Tibial nerve (tissue), 4 donors: ENCODE results near the gene PAX8. TPM values are rescaled to one million over a fixed set of nuclear protein-coding genes. Genes with fewer than 3 reads are reported as not detected.

Experiments
- DNase-seq, 2 donors: peaks; one replicate each; pipeline ENCODE4 v3.0.0-alpha.2; 2019; ENCODE audit warnings: low spot score in 2 of 2
- H3K27ac ChIP-seq, 4 donors: fragments of 200-600 bp; sonication (generic) in 3 of 4; one replicate each; pipeline ENCODE4 v1.5.1; 2017 to 2019; ENCODE audit warnings: mild to moderate bottlenecking in 1 of 4
- H3K27me3 ChIP-seq, 2 donors: fragments of 200-600 bp; sonication (generic) in 1 of 2; one replicate each; pipeline versions ENCODE4 v1.5.1 to v1.6.0; 2017 to 2019
- H3K36me3 ChIP-seq, 3 donors: fragments of 200-600 bp; sonication (generic); one replicate each; pipeline ENCODE4 v1.5.1; 2018 to 2019
- H3K4me1 ChIP-seq, 4 donors: fragments of 200-600 bp; sonication (generic) in 3 of 4; one replicate each; pipeline ENCODE4 v1.5.1; 2017 to 2019
- H3K4me3 ChIP-seq, 4 donors: fragments of 200-600 bp; sonication (generic) in 3 of 4; one replicate each; pipeline ENCODE4 v1.5.1; 2017 to 2019; ENCODE audit warnings: mild to moderate bottlenecking in 1 of 4, moderate library complexity in 1 of 4
- H3K9me3 ChIP-seq, 4 donors: fragments of 200-600 bp; sonication (generic) in 3 of 4; one replicate each; pipeline ENCODE4 v1.5.1; 2017 to 2019
- CTCF ChIP-seq, 5 experiments: fragments of 200-600 bp in 3 of 5; fragments of 450-650 bp in 2 of 5; sonication (generic) in 3 of 5; IDR thresholded peaks; one replicate each; pipeline ENCODE4 v1.5.1; 2016 to 2019; ENCODE audit warnings: antibody characterized with exemption in 5 of 5, mild to moderate bottlenecking in 3 of 5, moderate library complexity in 2 of 5
- EP300 ChIP-seq, 2 donors: sonication (generic); formaldehyde crosslinking; IDR thresholded peaks; one replicate each; pipeline ENCODE4 v1.6.1; 2017; ENCODE audit warnings: antibody characterized with exemption in 2 of 2, mild to moderate bottlenecking in 1 of 2
- POLR2A ChIP-seq, 2 donors: fragments of 450-650 bp; IDR thresholded peaks; one replicate each; pipeline ENCODE4 v1.6.1; 2017; ENCODE audit warnings: antibody characterized with exemption in 2 of 2, mild to moderate bottlenecking in 2 of 2, moderate library complexity in 2 of 2
- WGBS, 2 donors: methylation state at CpG; one replicate each; pipeline ENCODE4 v1.1.5; 2018; 5-methylcytosine and 5-hydroxymethylcytosine counted together
- total RNA-seq, 4 donors: library from RNA; depleted of rRNA; stranded (reverse); fragments of >200 nt; gene quantifications; one replicate each; pipeline ENCODE4 v1.1.0, GENCODE V29; 2016

PAX8 gene
- total RNA-seq, 4 donors from 2014 or later = 2.2 to 11.4 (median 5.2) TPM

- TF ChIP-seq POLR2A (IDR thresholded peaks at IDR 0.05) (no peak), EP300 (IDR thresholded peaks at IDR 0.05) (no peak), CTCF (IDR thresholded peaks at IDR 0.05) (no peak)
- Histone ChIP-seq H3K9me3 (no peaks in the 10 kb centered on the region), H3K4me1 (peaks cover 0 to 43% (median 20%) of the 10 kb centered on the region in 4 donors), H3K27me3 (no peaks in the 10 kb centered on the region), H3K27ac (peak overlapping the region in 2 of 4 donors; percentile 82 to 83), H3K36me3 (no peaks in the 10 kb centered on the region), H3K4me3 (no peak overlapping the region)
- 90 to 95% methylated on average over 6 of the region's 6 CpGs for WGBS, 2 donors
- DNase-seq = no peak
These were observed 36.4 kb downstream of the PAX8 start for GRCh38 chr2:113242327-113242726.

GRCh38 chr2:113240915-113241911, 37.5 kb downstream of the PAX8 start:
- Histone ChIP-seq H3K4me1 (peaks cover 0 to 43% (median 20%) of the 10 kb centered on the region in 4 donors), H3K9me3 (no peaks in the 10 kb centered on the region), H3K27me3 (no peaks in the 10 kb centered on the region), H3K36me3 (no peaks in the 10 kb centered on the region), H3K4me3 (no peak overlapping the region), H3K27ac (peak overlapping the region; percentile 48 to 83 (median 74))
- peak; percentile 60 to 77 for DNase-seq
- WGBS, 2 donors = 68 to 71% methylated on average over 18 of the region's 18 CpGs
- peak; percentile 55 to 86 for TF ChIP-seq EP300 (IDR thresholded peaks at IDR 0.05)
- TF ChIP-seq CTCF (IDR thresholded peaks at IDR 0.05) = no peak
- TF ChIP-seq POLR2A (IDR thresholded peaks at IDR 0.05) = no peak

- 31 to 35% methylated on average over 13 to 15 of the region's 15 CpGs for WGBS, 2 donors
- H3K4me1 ChIP-seq = peaks cover 0 to 38% (median 20%) of the 10 kb centered on the region in 4 donors
- no peaks in the 10 kb centered on the region for H3K27me3 ChIP-seq
- H3K4me3 ChIP-seq = no peak overlapping the region
- H3K27ac ChIP-seq = peak overlapping the region; percentile 38 to 83 (median 74)
- TF ChIP-seq POLR2A (IDR thresholded peaks at IDR 0.05) (no peak), EP300 (IDR thresholded peaks at IDR 0.05) (peak; percentile 73 to 85)
- H3K9me3 ChIP-seq = no peaks in the 10 kb centered on the region
- H3K36me3 ChIP-seq = no peaks in the 10 kb centered on the region
- DNase-seq = peak; percentile 82 to 86
These were observed 38.4 kb downstream of the PAX8 start for GRCh38 chr2:113240150-113240914.

GRCh38 chr2:113238871-113239839, 39.6 kb downstream of the PAX8 start:
- DNase-seq = no peak
- H3K9me3 ChIP-seq = no peaks in the 10 kb centered on the region
- no peak overlapping the region for H3K4me3 ChIP-seq
- H3K4me1 ChIP-seq = peaks cover 0 to 43% (median 20%) of the 10 kb centered on the region in 4 donors
- H3K27ac ChIP-seq = peak overlapping the region in 3 of 4 donors; percentile 66 to 83 (median 82)
- H3K36me3 ChIP-seq = no peaks in the 10 kb centered on the region
- H3K27me3 ChIP-seq = no peaks in the 10 kb centered on the region
- 87 to 94% methylated on average over 9 of the region's 9 CpGs for WGBS, 2 donors
- TF ChIP-seq EP300 (IDR thresholded peaks at IDR 0.05) = no peak
- TF ChIP-seq POLR2A (IDR thresholded peaks at IDR 0.05) = no peak
- no peak for TF ChIP-seq CTCF (IDR thresholded peaks at IDR 0.05)
